ENCODE data around the gene RNF43. TPM values are rescaled to one million over a fixed set of nuclear protein-coding genes. Genes with fewer than 3 reads are reported as not detected.

The RNF43 gene
- total and polyA plus RNA-seq, 2 of the 13 experiments (the other 11 are each of a cell fraction or from before 2014, with no cell fraction given), result 31.0 to 53.4 TPM

- TF ChIP-seq GATAD1 (CRISPR knock-in tag; IDR thresholded peaks at IDR 0.05) (0 out of 2 replicates have a peak, but pooled peaks have one; percentile 9), ESRRA (CRISPR knock-in tag; IDR thresholded peaks at IDR 0.05; ENCODE audit: low read depth) (0 out of 2 replicates have a peak, but pooled peaks have one; percentile 25), ZNF225 (CRISPR knock-in tag; IDR thresholded peaks at IDR 0.05) (no peak), HNF1A (IDR thresholded peaks at IDR 0.05; ENCODE audit: low read depth) (0 out of 2 replicates have a peak, but pooled peaks have one; percentile 40), HNF1A (CRISPR knock-in tag; IDR thresholded peaks at IDR 0.05; ENCODE audit: borderline replicate concordance) (no peak; the same call in 1 of the 2 replicates), NR2F1 (CRISPR knock-in tag; IDR thresholded peaks at IDR 0.05) (peak in 1 of 2 experiments; percentile 66; a peak in 1 of 4 replicates), GTF3A (CRISPR knock-in tag; conservative IDR thresholded peaks at IDR 0.05) (no peak), MIXL1 (CRISPR knock-in tag; IDR thresholded peaks at IDR 0.05) (peak; percentile 38), HDAC1 (CRISPR knock-in tag; IDR thresholded peaks at IDR 0.05) (peak; percentile 67), GFI1 (CRISPR knock-in tag; IDR thresholded peaks at IDR 0.05; ENCODE audit: borderline replicate concordance) (peak; percentile 46; the same call in 1 of the 2 replicates), ZNF629 (CRISPR knock-in tag; conservative IDR thresholded peaks at IDR 0.05) (0 out of 2 replicates have a peak, but pooled peaks have one; percentile 9), ARID5B (CRISPR knock-in tag; IDR thresholded peaks at IDR 0.05) (peak; percentile 65; the same call in 1 of the 2 replicates), FOSL2 (CRISPR knock-in tag; IDR thresholded peaks at IDR 0.05) (peak; percentile 70), TBX2 (CRISPR knock-in tag; IDR thresholded peaks at IDR 0.05; ENCODE audit: borderline replicate concordance) (peak; percentile 37)
- TF ChIP-seq, protein P1, sequence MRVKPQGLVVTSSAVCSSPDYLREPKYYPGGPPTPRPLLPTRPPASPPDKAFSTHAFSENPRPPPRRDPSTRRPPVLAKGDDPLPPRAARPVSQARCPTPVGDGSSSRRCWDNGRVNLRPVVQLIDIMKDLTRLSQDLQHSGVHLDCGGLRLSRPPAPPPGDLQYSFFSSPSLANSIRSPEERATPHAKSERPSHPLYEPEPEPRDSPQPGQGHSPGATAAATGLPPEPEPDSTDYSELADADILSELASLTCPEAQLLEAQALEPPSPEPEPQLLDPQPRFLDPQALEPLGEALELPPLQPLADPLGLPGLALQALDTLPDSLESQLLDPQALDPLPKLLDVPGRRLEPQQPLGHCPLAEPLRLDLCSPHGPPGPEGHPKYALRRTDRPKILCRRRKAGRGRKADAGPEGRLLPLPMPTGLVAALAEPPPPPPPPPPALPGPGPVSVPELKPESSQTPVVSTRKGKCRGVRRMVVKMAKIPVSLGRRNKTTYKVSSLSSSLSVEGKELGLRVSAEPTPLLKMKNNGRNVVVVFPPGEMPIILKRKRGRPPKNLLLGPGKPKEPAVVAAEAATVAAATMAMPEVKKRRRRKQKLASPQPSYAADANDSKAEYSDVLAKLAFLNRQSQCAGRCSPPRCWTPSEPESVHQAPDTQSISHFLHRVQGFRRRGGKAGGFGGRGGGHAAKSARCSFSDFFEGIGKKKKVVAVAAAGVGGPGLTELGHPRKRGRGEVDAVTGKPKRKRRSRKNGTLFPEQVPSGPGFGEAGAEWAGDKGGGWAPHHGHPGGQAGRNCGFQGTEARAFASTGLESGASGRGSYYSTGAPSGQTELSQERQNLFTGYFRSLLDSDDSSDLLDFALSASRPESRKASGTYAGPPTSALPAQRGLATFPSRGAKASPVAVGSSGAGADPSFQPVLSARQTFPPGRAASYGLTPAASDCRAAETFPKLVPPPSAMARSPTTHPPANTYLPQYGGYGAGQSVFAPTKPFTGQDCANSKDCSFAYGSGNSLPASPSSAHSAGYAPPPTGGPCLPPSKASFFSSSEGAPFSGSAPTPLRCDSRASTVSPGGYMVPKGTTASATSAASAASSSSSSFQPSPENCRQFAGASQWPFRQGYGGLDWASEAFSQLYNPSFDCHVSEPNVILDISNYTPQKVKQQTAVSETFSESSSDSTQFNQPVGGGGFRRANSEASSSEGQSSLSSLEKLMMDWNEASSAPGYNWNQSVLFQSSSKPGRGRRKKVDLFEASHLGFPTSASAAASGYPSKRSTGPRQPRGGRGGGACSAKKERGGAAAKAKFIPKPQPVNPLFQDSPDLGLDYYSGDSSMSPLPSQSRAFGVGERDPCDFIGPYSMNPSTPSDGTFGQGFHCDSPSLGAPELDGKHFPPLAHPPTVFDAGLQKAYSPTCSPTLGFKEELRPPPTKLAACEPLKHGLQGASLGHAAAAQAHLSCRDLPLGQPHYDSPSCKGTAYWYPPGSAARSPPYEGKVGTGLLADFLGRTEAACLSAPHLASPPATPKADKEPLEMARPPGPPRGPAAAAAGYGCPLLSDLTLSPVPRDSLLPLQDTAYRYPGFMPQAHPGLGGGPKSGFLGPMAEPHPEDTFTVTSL (CRISPR knock-in tag; IDR thresholded peaks at IDR 0.05; ENCODE audit: borderline replicate concordance), result peak; percentile 77
These were observed 33.4 kb downstream of the RNF43 start (continued) for GRCh38 chr17:58383892-58384462.
